ENCODE data around the gene SLC45A1. TPM values are rescaled to one million over a fixed set of nuclear protein-coding genes. Genes with fewer than 3 reads are reported as not detected.
A peak's percentile ranks its signal among the peaks of the same experiment; 100 is the strongest.
"Not testable (repeated sequence)": the region's sequence is repeated elsewhere in the genome, so short reads cannot be mapped to it uniquely, and the experiment has no call there.

Gene SLC45A1
- 1 to 10 TPM in 1 of 4 donors, under 1 TPM in 3; 0.76 to 1.6 (median 0.86) TPM for total RNA-seq

DNA sequence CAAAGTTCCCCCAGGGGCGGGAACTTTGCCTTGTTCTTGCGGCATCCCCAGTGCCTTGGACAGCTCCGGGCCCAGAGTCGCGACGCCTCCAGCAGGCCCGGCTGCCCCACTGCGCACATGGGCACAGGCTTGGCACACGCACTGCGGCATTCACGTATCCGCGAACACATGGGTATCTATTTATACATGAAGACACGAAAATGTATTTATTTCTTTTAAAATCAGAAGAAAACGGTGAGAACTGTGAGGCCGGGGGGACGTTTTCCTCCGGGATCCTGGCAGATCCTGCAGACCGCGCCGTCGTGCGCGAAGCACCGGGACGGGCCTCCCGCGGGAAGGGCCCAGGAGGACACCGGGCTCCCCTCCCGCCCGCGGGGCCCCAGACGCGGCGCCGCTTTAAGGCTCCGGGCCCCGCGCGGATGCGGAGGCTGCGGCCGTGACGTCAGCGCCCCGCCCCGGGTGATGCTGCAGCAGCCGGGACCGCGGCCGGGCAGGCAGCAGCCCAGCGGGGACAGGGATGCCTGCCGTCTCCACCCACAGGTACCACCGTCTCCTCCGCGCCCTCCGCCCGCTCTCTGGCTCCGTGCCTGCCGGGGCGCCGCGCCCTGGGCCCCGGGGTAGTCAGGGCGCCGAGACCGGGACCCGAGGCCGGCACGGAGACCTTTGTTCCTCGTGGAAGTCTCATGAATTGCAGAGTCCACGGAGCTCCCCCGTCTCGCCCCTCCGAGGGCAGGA, at the start of gene SLC45A1:
SLC45A1 (plus strand) TSS at position 468 of the 735 bp plus-strand sequence. CDS start 6,216 bp downstream, outside the sequence.
- H3K27ac ChIP-seq, result no peak within 1 kb of the TSS
- no peak for DNase-seq (ENCODE audit: low spot score in 2 of 2)
- peak within 1 kb of the TSS; percentile 59 for H3K4me3 ChIP-seq
- 25% methylated on average over 18 of the region's 75 CpGs for WGBS
- H3K27me3 ChIP-seq, result peaks cover 7% of the 10 kb centered on the region
- H3K36me3 ChIP-seq, result no peaks in the 10 kb centered on the region
- TF ChIP-seq CTCF (IDR thresholded peaks at IDR 0.05), result no peak
- no peaks in the 10 kb centered on the region for H3K9me3 ChIP-seq
- H3K4me1 ChIP-seq, result peaks cover 31% of the 10 kb centered on the region

DNA sequence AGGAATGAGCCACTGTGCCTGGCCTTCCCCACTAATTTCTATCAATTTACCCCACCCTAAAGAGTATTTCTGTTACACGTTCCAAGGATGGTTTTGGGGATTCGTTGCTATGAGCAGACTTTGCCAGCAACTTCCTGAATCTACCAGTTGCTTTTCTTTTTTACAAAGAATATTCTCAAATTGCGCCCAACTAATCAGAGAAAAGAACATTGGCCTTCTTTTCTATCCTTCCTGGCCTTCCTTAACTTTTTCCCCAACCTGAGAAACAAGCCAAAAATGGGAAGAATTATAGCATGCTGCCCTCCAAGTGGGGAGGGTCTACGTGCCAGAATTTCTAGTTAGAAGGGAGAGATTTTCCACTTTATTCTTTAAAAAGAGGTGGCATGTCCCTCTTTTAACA, 44.9 kb upstream of the SLC45A1 start:
- H3K9me3 ChIP-seq, result no peaks in the 10 kb centered on the region
- no peaks in the 10 kb centered on the region for H3K4me1 ChIP-seq
- no peak for TF ChIP-seq EP300 (IDR thresholded peaks at IDR 0.05)
- no peak for TF ChIP-seq POLR2AphosphoS5 (IDR thresholded peaks at IDR 0.05)
- no peak for TF ChIP-seq CTCF (IDR thresholded peaks at IDR 0.05)
- TF ChIP-seq POLR2A (IDR thresholded peaks at IDR 0.05), result no peak
- no peak overlapping the region for H3K27ac ChIP-seq
- WGBS, result 72% methylated on average over 4 of the region's 4 CpGs
- DNase-seq (ENCODE audit: low spot score in 2 of 2), result no peak
- H3K4me3 ChIP-seq, result no peak overlapping the region
- no peaks in the 10 kb centered on the region for H3K36me3 ChIP-seq
- H3K27me3 ChIP-seq, result no peaks in the 10 kb centered on the region

- TF ChIP-seq POLR2A (IDR thresholded peaks at IDR 0.05) (no peak), EP300 (IDR thresholded peaks at IDR 0.05) (no peak), CTCF (IDR thresholded peaks at IDR 0.05) (no peak), POLR2AphosphoS5 (IDR thresholded peaks at IDR 0.05) (no peak)
- Histone ChIP-seq H3K27ac (no peak overlapping the region), H3K9me3 (no peaks in the 10 kb centered on the region), H3K27me3 (no peaks in the 10 kb centered on the region), H3K4me1 (no peaks in the 10 kb centered on the region), H3K36me3 (no peaks in the 10 kb centered on the region), H3K4me3 (no peak overlapping the region)
- no peak for DNase-seq (ENCODE audit: low spot score in 2 of 2)
- WGBS, result 46% methylated on average over 8 of the region's 8 CpGs
Measured at GRCh38 chr1:8274352-8274751, 43.6 kb upstream of the SLC45A1 start.

GRCh38 chr1:8276173-8276914, 41.6 kb upstream of the SLC45A1 start:
- 84% methylated on average over 18 of the region's 21 CpGs for WGBS
- no peaks in the 10 kb centered on the region for H3K36me3 ChIP-seq
- H3K9me3 ChIP-seq, result no peaks in the 10 kb centered on the region
- H3K27me3 ChIP-seq, result no peaks in the 10 kb centered on the region
- no peaks in the 10 kb centered on the region for H3K4me1 ChIP-seq
- no peak overlapping the region for H3K27ac ChIP-seq
- no peak overlapping the region for H3K4me3 ChIP-seq
- no peak for DNase-seq (ENCODE audit: low spot score in 2 of 2)
- no peak for TF ChIP-seq EP300 (IDR thresholded peaks at IDR 0.05)

GRCh38 chr1:8276932-8277331, 41.0 kb upstream of the SLC45A1 start:
- no peak for DNase-seq (ENCODE audit: low spot score in 2 of 2)
- TF ChIP-seq EP300 (IDR thresholded peaks at IDR 0.05), result no peak
- Histone ChIP-seq H3K27me3 (no peaks in the 10 kb centered on the region), H3K4me3 (no peak overlapping the region), H3K4me1 (no peaks in the 10 kb centered on the region), H3K27ac (no peak overlapping the region), H3K9me3 (no peaks in the 10 kb centered on the region), H3K36me3 (no peaks in the 10 kb centered on the region)
- 74% methylated on average over 4 of the region's 4 CpGs for WGBS

- not testable (repeated sequence) for DNase-seq (ENCODE audit: low spot score in 2 of 2); H3K27me3 ChIP-seq; H3K9me3 ChIP-seq; H3K4me1 ChIP-seq; H3K36me3 ChIP-seq; H3K27ac ChIP-seq; H3K4me3 ChIP-seq
- 92% methylated on average over 8 of the region's 8 CpGs for WGBS
Measured at GRCh38 chr1:8278677-8279076, 39.2 kb upstream of the SLC45A1 start.

Data from suprapubic skin (tissue), 4 donors.